GM12865 (cell line): ENCODE measurements around the gene PEX5.
A peak's percentile ranks its signal among the peaks of the same experiment; 100 is the strongest.
"Not testable (repeated sequence)": the region's sequence is repeated elsewhere in the genome, so short reads cannot be mapped to it uniquely, and the experiment has no call there.

Source experiments
- DNase-seq: peaks from one replicate; pipeline ENCODE4 v3.0.0; 2010; ENCODE audit warnings: low read depth
- H3K4me3 ChIP-seq: 2 replicates; pipeline ENCODE4 v1.5.1; 2011; ENCODE audit warnings: mild to moderate bottlenecking, low read depth, low read length, control low read depth
- CTCF ChIP-seq: IDR thresholded peaks from 2 replicates; pipeline ENCODE4 v1.5.1; 2011; ENCODE audit warnings: low read length, control low read depth, low read depth, inconsistent platforms; ENCODE audit not compliant: insufficient read depth; ENCODE audit errors: missing control alignments

Gene PEX5

GRCh38 chr12:7176595-7176994 is 12.9 kb upstream of the PEX5 start:
- no peak for DNase-seq
- no peak for TF ChIP-seq CTCF
- no peak overlapping the region for H3K4me3 ChIP-seq

DNA sequence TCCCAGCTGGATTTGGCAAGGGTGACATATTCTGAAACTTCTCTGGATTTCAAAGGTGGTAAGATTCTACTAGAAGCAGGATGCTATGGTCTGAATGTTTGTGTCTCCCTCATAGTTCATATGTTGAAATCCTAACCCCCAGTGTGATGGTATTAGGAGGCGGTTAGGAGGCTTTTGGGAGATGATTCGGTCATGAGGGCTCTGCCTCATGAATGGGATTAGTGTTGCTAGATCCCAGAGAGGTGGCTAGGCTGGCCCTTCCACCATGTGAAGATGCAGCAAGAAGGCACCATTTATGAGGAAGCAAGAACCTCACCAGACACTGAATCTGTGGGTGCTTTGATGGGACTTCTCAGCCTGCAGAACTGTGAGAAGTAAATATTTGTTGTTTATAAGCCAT is 11.0 kb upstream of the PEX5 start:
- DNase-seq, result no peak
- no peak for TF ChIP-seq CTCF
- H3K4me3 ChIP-seq, result no peak overlapping the region

GRCh38 chr12:7180685-7181084 is 8.8 kb upstream of the PEX5 start:
- TF ChIP-seq CTCF, result no peak
- H3K4me3 ChIP-seq, result no peak overlapping the region
- DNase-seq, result no peak

DNA sequence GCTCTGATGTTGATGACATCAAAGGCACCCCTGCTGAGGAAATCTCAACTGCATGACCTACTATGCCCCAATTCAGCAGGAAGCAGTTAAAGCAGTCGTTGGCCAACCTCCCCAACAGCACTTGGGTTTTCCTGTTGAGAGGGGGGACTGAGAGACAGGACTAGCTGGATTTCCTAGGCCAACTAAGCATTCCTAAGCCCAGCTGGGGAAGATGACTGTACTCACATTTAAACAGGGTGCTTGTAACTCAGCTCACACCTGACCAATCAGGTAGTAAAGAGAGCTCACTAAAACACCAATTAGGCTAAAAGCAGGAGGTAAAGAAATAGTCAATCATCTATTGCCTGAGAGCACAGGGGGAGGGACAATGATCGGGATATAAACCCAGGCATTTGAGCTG is 3.4 kb upstream of the PEX5 start:
- DNase-seq, H3K4me3 ChIP-seq: not testable (repeated sequence)

GRCh38 chr12:7188562-7189397 is 706 bp upstream of the PEX5 start:
- peak; percentile 73 for TF ChIP-seq CTCF
- DNase-seq, result peak; percentile 62
- peak overlapping the region; percentile 78 for H3K4me3 ChIP-seq

DNA sequence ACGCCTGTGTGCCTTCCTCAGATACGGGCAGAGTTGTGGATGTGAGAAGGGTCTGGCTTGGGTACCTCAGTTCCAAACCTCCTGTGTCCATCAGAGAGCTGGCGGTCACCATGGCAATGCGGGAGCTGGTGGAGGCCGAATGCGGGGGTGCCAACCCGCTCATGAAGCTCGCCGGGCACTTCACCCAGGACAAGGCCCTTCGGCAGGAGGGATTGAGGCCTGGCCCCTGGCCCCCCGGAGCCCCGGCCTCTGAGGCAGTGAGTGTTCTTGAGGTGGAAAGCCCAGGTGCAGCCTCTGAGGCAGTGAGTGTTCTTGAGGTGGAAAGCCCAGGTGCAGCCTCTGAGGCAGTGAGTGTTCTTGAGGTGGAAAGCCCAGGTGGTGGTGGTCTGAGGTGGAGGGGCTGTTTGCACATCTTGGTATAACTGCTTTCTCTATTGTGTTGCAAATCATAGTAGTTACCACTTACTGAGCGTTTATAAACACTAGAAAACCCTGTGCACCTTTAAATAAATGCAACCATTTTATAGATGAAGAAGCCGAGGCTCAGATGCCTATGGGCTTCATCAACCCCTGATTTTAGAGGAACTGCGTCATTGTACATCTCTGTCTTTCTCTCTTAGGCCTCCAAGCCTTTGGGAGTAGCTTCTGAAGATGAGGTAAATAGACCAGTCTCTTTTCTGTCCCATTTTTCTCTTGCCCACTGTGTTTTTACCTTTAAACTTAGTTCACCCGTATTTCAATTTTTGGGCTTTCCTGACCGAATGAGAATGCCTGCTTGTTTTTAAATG is 976 bp downstream of the PEX5 start:
- TF ChIP-seq CTCF, result no peak
- peak; percentile 16 for DNase-seq
- H3K4me3 ChIP-seq, result peak overlapping the region; percentile 78

- no peak for TF ChIP-seq CTCF
- DNase-seq, result no peak
Observed at GRCh38 chr12:7193674-7194073, 4.2 kb downstream of the PEX5 start.

More at GRCh38 chr12:7193674-7194073, 4.2 kb downstream of the PEX5 start:
- H3K4me3 ChIP-seq, result no peak overlapping the region
